DMS153 (cell line): ENCODE results near the gene EXOSC10.
"Not testable (repeated sequence)": the region's sequence is repeated elsewhere in the genome, so short reads cannot be mapped to it uniquely, and the experiment has no call there.

Experiments
- DNase-seq: peaks from one replicate; lab custom pipeline; 2025; lab: John Stamatoyannopoulos, UW

The EXOSC10 gene

DNA sequence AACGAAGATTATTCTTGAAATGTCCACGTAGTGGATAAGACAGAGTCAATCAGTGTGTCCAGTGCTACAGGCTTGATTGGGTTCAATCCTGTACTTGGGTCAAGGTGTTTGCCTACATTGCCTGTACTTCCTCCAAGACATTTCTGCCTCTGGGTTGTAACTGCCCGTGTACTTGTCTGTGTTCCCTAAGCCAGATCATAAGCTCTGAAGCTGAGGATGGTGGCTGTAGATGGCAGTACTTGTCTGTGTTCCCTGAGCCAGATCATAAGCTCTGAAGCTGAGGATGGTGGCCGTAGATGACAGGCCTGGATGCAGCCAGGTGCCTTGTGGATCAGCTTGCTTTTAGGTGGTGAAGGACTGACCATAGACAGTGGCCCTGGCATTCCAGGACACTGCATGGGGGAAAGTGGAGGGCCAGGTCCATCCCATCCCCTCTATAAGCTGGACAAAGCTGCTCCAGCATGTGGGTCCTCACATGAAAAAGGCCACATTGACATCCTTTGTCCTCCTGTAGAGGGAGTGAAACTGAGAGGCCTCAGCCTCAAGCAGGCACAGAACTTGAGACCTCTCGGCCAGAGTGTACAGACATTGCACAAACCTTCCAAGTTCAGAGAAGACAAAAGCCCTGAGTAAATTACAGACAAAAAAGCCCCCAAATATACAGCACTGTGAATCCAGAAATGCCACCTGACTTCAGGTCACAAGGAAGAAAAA lies 37.9 kb downstream of the EXOSC10 start:
- DNase-seq = no peak

DNA sequence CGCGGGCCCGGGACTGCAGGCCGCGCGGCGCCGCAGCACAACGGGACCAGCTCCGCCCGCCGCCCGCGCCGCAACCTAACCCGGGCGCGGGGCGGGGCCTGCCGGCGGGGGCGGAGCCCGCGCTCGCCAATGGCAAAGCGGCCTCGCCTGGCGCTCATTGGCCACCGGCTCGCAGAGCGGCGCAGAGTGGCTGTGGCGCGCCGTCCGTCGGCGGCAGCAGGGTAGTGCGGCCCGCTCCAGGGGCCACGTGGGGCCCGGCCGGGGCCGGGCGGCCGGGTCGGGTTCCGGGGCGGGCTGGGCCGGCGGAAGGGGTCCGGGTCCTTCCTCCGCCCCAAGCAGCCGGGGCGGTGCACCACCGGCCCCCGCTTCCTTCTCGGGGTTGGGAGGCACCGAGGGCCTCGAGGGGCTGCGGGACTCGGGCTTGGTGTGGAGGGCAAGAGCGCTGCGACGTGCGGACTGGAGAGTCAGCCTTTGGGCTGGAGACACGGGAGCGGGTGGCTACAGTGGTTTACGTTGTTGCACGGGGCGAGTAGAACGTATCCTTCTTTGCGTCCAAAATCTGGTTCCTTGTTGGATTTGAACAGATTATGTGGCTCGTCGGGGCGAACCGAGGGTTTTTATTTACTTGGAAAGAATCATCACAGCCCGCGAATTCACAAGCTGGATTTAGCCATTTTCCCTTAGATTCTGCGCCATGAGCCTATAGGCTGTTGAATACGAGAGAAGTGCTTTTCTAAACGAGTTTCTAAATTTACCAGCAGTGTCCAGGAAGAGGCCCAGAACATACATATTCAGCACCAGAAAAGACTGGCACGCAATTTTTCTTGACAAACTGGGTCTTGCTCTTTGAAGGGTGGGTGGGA lies 39.5 kb downstream of the EXOSC10 start, which contains the start of gene SRM:
SRM (minus strand) TSS at position 51 of the 863 bp plus-strand sequence. CDS start 75 bp downstream, outside the sequence.
- DNase-seq = peak; percentile 91

DNA sequence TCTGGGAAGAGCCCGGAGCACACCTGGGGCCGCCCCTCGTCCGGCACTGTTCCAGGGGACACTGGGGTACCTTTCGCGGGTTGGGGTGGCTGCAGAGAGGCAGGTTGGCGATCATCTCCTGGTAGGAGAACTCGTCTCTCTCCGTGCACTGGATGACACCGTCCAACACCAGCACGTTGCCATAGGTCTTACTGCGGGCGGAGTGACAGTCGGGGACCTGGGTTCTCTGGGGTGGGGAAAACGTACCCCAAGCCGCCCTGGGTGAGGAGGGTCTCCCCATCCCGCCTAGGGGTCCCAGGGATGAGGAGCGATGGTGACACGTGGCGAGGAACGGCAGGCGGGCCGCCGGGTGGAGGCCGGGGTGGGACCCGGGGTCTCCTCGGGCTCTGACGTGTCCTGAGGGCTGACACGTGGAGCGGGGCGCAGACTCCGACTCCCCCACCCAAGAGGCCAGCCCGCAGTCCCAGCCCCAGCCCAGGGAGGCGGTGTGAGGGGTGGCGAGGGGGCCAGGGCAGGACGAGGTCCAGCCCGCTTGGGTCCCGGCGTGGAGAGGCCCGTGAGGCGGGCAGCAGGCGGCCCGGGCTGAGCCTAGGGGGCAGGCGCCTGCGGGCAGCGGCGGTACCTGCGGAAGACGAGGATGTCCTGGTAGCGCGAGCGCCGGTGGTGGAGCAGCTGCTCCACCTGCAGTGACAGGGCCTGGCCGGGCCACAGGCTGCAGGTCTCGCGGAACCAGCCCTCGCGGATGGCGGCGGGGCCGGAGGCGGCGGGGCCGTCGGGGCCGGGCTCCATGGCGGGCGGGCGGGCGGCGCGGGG lies 40.3 kb downstream of the EXOSC10 start:
- no peak for DNase-seq

DNA sequence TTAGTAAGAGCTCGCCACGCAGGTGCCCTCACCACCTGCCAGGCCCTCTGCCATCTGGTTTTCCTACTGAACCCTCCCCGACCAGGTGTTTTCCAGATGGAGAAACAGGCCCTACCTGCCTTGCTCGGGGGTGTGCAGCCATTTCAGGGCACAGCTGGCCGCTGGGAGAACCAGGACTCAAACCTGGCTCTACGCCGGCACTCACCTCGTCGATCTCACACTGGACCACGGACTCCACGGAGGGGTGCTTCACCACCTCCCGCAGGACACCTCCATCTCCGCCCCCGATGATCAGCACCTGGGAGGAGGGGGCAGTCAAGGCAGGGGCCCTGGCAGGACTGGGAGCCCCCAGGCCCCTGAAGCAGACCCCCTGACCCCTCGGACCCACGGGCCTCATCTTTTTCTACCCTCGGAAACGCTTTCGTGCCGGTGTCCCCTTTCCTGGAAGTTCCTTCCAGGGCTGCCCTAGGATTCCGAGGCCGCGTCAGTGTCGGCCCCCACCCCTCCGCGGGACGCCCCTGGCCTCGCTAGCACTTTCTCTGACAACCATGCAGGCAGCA lies 41.0 kb downstream of the EXOSC10 start:
- no peak for DNase-seq

DNA sequence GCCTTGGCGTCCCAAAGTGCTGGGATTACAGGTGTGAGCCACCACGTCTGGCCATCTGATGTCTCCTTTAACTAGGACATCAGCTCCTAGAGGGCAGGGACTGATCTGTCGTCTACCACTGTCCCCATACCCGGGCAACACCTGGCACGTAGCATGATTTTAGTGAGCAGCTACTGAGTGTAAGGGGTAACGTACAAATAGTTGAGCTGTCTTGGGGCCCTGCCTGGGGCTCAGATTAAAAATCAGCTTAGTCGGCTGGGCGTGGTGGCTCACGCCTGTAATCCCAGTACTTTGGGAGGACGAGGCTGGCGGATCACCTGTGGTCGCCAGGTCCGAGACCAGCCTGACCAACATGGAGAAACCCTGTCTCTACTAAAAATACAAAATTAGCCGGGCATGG lies 41.6 kb downstream of the EXOSC10 start:
- DNase-seq = no peak

DNA sequence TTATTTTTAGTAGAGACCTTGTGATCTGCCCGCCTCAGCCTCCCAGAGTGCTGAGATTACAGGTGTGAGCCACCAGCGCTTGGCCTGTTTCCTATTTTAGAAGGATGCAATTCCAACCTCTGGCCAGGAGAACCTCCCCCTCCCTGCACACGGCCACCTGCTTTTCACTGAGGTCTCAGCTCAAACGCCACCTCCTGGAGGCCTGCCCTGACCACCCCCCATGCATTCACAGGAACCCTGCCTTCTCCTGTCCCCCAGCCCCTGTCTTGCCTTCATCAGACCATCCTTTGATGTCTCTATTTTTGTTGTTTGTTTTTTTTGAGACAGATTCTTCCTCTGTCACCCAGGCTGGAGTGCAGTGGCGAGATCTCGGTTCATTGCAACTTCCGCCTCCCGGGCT lies 42.2 kb downstream of the EXOSC10 start:
- no peak for DNase-seq

DNA sequence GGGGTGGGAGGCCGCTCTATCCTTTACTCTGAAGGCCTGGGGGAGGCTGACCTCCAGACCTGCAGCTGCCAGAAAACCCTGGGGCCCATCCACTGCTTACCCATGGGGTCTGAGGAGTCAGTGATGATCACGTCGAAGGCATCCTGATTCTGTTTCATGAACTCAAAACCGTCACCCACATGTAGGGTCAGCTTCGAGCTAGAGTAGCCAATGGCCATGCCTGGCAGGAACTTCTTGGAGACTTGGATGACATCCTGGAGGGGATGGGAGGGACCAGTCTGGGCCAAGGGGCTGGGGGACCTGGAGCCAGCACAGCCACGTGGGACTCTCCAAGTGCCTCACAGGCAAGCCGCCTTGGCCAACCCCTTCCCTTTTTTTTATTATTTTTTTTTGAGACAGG lies 43.2 kb downstream of the EXOSC10 start:
- no peak for DNase-seq

DNA sequence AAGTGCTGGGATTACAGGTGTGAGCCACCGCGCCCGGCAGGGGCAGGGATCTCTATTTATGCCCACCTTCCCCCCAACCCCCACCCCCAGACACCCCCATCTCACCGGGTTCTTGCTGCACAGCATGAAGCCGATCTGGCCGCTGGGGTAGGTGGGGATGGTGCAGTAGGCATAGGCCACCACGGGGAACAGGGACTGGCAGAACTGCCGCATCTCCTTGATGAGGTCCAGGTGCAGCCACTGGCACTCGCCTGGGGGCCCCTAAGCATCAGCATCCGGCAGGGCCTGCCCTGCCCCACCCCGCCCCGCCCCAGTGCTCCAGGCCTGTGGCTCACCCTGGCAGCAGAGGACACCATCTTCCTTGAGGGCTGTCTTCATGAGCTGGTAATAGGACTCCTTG lies 44.0 kb downstream of the EXOSC10 start:
- no peak for DNase-seq

DNA sequence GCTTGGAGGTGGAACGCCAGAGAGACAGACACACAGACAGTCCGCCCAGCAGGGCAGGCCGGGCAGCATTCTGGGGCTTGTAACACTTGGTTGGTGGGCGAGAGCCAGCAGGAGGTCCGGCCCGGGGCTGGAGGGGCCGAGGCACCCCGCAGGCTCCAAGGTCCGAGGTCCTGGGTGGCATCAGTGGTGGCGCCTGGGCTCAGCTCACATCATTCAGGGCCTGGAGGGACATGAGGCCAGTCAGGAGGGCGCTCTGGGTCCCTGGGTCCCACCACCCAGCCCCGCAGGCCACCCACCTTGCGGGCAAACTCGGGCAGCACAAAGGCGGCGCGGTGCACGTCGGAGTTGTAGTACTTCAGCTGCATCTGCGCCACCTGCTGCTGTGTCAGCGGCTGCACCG lies 45.0 kb downstream of the EXOSC10 start:
- no peak for DNase-seq

DNA sequence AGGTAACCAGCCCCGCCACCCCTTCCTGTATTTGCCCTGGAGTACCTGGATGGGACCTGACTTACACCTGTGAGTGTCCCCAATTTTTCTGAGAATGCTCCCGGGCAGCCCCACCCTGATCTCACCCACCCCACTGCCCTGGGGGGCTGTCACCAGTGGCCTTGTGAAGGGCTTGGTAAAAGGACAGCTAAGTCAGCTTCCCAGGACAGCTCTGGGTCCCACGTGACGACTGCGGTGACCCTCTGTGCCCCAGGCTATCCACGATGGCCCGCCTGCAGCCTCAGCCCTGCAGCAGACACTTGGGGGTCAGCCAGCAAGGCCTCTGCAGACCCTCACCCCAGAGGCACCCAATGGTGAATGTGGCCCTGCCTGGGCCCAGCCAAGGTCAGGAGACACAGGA lies 45.5 kb downstream of the EXOSC10 start:
- no peak for DNase-seq

DNA sequence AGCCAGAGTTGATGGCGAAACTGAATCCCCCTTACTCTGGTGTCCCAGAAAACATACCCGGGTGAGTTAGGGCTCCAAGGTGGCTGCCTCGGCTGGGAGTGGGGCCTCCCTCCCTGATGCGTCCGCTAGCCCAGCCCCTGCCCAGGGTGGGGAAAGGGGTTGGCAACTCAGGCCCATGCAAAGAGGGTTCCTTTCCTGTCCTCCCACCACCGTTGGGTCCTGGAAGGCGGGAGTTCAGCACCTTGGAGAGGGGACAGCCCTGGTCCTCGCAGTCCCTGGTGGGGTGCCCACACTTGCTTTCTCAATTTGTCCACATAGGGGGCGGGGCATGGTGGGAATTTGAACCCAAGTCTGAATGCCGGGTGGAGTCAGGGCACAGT lies 45.9 kb downstream of the EXOSC10 start:
- DNase-seq = no peak

DNA sequence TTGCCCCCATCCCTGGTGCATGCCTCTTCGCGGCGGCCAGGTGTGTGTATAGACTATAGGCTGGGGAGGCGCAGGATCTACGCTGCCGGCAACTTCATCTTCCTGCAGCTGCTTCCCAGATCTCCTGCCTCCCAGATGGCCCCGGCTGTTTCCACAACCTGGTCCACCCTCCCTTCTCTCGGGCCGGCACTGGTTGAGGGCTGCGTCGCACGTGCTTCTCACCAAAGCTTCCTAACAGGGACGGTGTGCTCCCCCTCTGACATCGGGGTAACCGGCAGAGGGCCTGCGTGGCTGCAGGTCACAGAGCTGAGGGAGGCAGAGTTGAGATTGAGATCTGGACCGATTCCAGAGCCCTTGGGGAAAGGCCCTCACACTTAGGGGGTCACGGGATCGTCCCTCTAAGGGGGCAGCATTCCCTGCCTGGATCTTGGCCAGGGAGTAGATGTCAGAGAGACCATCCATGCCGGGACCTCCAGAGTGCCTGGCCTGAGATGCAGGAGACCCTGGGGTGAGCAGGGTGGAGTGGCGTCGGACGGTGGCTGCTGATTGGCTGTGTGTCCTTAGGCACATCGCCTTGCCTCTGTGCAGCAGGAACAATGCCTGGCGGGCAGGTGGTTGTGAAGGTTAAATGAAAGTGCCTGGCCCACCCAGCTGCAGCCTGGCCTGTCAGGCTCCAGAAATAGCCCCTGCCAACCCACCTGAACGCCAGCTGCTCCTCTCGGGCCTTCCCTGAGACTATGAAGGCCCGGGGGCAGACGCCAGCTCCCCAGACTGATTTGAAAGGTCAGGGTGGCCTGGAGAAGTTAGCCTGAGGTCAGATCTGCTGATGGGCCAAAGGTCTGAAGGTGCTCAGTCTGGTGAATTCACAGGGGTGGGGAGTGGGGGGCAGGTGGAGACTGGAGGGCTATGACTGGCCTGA lies 46.6 kb downstream of the EXOSC10 start:
- DNase-seq = peak; percentile 66

DNA sequence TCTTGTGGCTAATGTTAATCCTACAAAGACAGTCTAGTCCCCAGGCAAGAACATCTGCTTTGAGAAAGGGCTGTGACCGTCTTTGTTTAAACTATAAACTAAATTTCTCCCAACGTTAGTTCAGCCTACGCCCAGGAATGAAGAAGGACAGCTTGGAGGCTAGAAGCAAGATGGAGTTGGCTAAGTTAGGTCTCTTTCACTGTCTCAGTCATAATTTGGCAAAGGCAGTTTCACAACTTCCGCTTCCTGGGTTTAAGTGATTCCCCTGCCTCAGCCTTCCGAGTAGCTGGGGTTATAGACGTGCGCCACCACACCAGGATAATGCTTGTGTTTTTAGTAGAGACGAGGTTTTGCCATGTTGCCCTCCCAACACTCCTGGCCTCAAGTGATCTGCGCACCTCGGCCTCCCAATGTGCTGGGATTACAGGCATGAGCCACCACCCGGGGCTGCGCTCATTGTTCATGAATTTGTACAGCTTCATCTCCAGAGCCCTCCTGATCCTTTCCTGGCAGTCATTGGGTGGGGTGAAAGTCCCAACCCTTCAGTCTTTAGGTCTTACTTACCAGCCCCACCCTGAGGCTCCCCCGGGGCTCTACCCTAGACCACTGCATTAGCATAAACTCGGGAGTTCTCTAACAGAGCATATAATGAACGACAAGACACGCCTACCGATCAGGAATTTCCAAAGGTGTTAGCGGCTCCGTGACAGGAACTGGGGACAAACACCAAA lies 47.7 kb downstream of the EXOSC10 start:
- peak; percentile 52 for DNase-seq

DNA sequence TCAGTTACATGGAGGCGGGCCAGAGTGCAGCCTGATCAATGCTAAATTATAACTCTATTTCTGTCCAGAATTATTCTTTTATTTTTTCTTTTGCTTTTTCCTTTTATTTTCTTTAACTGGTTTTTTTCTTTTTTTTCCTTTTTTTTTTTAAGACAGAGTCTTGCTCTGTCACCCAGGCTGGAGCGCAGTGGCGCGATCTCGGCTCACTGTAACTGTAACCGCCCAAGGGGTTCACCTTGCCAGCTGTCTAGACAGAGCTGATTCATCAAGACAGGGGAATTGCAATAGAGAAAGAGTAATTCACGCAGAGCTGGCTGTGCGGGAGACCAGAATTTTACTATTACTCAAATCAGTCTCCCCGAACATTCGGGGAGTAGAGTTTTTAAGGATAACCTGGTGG lies 48.5 kb downstream of the EXOSC10 start:
- not testable (repeated sequence) for DNase-seq

DNA sequence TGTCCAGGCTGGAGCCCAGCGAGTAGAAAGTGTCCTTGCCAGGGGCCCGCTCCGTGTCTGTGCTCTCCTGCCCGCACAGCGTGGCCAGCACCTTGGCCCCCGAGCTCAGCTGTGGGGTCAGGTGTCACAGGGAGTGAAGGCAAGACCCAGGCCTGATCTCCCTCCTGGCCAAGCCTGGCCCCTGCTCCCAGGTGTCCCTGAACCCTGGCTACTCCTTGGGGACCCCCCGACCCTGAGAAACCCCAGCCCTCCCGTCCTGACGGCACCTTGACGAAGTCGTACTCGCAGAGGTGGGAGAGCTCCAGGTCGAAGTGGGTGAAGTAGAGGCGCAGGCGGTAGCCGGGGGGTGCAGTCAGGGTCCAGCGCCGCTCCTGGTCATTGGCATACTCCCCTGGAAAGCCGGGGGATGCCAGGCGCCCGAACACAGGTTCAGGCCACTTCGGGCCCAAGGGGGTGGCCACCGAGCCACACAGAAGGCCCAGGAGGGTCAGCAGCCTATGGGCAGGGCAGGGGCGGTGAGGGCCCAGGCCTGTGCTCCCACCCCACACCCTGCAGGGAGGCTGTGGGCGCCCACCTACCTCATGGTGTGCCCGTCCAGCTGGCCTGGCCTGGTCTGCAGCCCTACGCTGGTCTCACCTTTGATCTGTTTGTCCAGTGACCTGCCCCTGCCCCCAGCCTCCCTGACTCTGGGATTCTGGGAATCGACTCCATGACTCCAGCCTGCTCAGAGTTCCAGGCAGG lies 52.9 kb downstream of the EXOSC10 start, which contains the start of gene MASP2:
MASP2 (minus strand) TSS at position 615 of the 741 bp plus-strand sequence; CDS start at position 583, 32 bp downstream.
- DNase-seq = no peak

DNA sequence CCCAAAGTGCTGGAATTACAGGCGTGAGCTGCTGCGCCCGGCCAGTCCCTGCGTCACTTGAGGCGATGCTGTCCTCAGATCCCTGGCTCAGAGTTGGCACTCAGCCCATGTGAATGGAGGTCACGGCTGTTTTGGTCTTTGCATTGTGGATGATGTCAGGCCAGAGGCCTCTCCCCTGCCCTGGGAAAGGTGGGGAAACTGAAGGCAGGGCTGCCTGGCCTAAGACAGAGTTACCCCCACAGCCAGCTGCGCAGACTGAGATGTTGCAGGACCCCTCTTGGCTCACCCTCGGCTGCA lies 53.5 kb downstream of the EXOSC10 start:
- no peak for DNase-seq

DNA sequence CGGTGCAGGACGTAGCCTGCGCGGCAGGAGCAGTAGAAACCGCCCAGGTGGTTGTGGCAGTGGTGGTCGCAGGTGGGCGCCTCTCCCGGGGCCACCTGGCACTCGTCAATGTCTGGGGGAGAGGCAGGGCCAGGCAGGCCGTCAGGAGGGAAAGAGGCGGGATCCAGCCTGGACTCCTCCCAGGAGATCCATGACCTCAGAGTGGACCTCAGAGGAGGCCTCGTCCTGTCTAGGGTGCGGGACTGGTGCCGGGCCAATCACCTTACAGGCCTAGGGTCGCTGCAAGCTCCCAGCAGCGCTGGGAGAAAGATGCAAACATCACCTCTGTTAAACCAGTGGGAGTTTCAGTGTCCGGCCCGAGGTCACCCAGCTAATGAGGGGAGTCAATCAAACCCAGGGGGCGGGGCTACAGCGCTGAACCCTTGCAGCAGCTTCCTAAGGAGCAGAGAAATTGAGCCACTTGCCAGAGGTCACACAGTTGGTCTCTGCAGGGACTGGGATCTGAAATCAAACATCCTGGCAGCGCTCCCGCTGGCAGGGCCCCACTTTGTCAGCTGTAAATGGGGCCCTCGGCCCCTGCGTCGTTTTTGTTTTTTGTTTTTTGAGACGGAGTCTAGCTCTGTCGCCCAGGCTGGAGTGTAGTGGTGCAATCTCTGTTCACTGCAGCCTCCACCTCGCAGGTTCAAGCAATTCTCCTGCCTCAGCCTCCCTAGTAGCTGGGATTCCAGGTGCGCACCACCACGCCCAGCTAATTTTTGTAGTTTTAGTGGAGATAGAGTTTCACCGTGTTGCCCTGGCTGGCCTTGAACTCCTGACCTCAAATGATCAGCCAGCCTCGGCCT lies 54.0 kb downstream of the EXOSC10 start:
- no peak for DNase-seq

DNA sequence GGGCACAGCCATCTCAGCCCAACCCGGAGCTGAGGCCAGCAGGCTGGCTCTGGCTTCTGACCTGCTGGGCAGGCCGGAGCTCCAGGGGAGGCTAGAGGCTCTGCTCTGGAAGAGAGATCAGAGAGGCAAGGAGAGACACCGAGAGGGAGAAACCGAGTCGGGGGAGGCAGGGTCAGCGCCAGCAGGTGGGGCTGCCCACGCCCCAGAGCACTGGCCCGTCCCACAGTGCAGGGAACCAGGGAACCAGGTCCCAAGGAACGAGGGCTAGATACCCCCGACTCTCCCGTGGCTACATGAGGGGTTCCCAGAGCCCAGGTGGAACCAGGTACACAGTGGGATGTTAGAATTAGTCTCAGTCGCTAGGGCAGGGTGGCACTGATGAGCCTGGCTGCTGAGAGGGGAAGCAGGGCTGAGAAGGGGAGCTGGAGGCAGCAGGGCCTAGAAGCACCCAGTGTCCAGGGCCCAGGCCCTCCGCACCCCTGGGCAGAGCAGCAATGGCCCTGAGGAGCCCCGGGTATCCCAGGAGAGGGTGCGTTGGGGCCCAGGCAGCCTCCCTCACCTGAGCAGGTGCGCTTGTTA lies 54.7 kb downstream of the EXOSC10 start:
- no peak for DNase-seq
